ENCODE results near the gene WBP2. TPM values are rescaled to one million over a fixed set of nuclear protein-coding genes. Genes with fewer than 3 reads are reported as not detected.

The WBP2 gene
- total and polyA plus RNA-seq, 2 of the 13 experiments (the other 11 are each of a cell fraction or from before 2014, with no cell fraction given) = 29.2 to 29.5 TPM

GRCh38 chr17:75855310-75856061 is at the start of gene WBP2 (continued):
- 0 out of 2 replicates have a peak, but pooled peaks have one; percentile 56 for TF ChIP-seq DNMT3B (CRISPR knock-in tag; conservative IDR thresholded peaks at IDR 0.05)
- TF ChIP-seq HNF4G (IDR thresholded peaks at IDR 0.05; ENCODE audit: borderline replicate concordance, low read depth, low read length) = no peak
- TF ChIP-seq HNF4G (CRISPR knock-in tag; IDR thresholded peaks at IDR 0.05; ENCODE audit: borderline replicate concordance, low read depth) = 0 out of 2 replicates have a peak, but pooled peaks have one; percentile 76
- TF ChIP-seq NCOA2 (CRISPR knock-in tag; IDR thresholded peaks at IDR 0.05) = peak; percentile 47
- TF ChIP-seq NFE2L1 (CRISPR knock-in tag; IDR thresholded peaks at IDR 0.05; ENCODE audit: borderline replicate concordance) = no peak; the same call in 1 of the 2 replicates
- peak; percentile 97; the same call in 1 of the 2 replicates for TF ChIP-seq ZSCAN21 (CRISPR knock-in tag; IDR thresholded peaks at IDR 0.05; ENCODE audit: borderline replicate concordance)
- TF ChIP-seq ZC3H4 (CRISPR knock-in tag; IDR thresholded peaks at IDR 0.05; ENCODE audit: borderline replicate concordance) = no peak
- TF ChIP-seq ZNF800 (CRISPR knock-in tag; IDR thresholded peaks at IDR 0.05) = peak; percentile 75; the same call in 1 of the 2 replicates
- no peak; the same call in 1 of the 2 replicates for TF ChIP-seq RFXANK (CRISPR knock-in tag; IDR thresholded peaks at IDR 0.05)
- peak; percentile 79 for TF ChIP-seq HDAC2 (CRISPR knock-in tag; IDR thresholded peaks at IDR 0.05)
- TF ChIP-seq ZNF674 (CRISPR knock-in tag; IDR thresholded peaks at IDR 0.05; ENCODE audit: low read depth) = no peak
- peak; percentile 70; the same call in 1 of the 2 replicates for TF ChIP-seq ZSCAN5A (CRISPR knock-in tag; IDR thresholded peaks at IDR 0.05; ENCODE audit: borderline replicate concordance)
- TF ChIP-seq ZNF670 (CRISPR knock-in tag; IDR thresholded peaks at IDR 0.05; ENCODE audit: borderline replicate concordance) = peak; percentile 75; the same call in 1 of the 2 replicates
- TF ChIP-seq ZNF205 (CRISPR knock-in tag; IDR thresholded peaks at IDR 0.05) = peak; percentile 52; the same call in 1 of the 2 replicates
- TF ChIP-seq ZIK1 (CRISPR knock-in tag; IDR thresholded peaks at IDR 0.05; ENCODE audit: borderline replicate concordance, low read depth) = peak; percentile 93; the same call in 1 of the 2 replicates
- TF ChIP-seq TBX2 (CRISPR knock-in tag; IDR thresholded peaks at IDR 0.05; ENCODE audit: borderline replicate concordance) = peak; percentile 91
- no peak for TF ChIP-seq NFRKB (IDR thresholded peaks at IDR 0.05)
- no peak; the same call in 1 of the 2 replicates for TF ChIP-seq CREB3 (CRISPR knock-in tag; IDR thresholded peaks at IDR 0.05)
- TF ChIP-seq ATF4 (CRISPR knock-in tag; IDR thresholded peaks at IDR 0.05) = peak in 1 of 2 experiments; percentile 70; a peak in 2 of 4 replicates
- TF ChIP-seq KDM3A (CRISPR knock-in tag; IDR thresholded peaks at IDR 0.05; ENCODE audit: low read depth) = peak; percentile 21; the same call in 1 of the 2 replicates
- TF ChIP-seq THAP8 (CRISPR knock-in tag; IDR thresholded peaks at IDR 0.05; ENCODE audit: borderline replicate concordance) = peak; percentile 61; the same call in 1 of the 2 replicates

All from HepG2 (cell line).